ENCODE measurements around the gene STK32C.
"Not testable (repeated sequence)": the region's sequence is repeated elsewhere in the genome, so short reads cannot be mapped to it uniquely, and the experiment has no call there.

STK32C gene

DNA sequence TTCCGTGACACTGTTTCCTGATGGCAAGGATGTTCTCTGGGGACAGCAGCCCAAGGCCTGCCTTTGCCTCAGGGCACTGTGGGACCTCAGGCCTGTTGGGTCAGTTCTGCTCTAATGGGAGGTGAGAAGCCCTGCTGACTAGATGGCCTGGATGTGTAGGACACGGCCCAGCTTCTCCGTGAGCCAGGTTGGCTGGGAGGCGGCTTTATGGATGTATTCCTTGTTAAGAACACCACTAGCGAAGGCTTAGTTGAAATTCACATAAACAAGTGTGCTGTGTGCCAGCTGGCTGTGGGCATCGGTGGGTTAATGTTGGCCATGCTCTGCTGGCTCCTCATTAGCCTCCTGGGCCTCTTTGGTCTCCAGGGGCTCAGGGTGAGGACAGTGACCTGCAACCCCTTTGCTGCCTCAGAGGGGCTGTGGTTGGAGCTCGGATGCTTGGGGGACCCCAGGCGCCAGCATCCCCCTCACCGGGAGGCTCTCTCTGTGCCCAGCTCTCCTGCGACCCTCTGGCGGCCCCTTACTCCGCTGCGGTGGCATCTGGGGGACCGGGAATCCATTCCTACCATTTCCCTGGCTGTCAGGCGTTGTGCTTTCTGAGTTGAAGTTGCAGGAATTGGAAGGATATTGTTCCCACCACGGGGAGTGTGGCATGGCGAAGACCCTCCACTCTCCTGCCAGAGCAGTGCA, 143.8 kb downstream of the STK32C start:
- DNase-seq = no peak

DNA sequence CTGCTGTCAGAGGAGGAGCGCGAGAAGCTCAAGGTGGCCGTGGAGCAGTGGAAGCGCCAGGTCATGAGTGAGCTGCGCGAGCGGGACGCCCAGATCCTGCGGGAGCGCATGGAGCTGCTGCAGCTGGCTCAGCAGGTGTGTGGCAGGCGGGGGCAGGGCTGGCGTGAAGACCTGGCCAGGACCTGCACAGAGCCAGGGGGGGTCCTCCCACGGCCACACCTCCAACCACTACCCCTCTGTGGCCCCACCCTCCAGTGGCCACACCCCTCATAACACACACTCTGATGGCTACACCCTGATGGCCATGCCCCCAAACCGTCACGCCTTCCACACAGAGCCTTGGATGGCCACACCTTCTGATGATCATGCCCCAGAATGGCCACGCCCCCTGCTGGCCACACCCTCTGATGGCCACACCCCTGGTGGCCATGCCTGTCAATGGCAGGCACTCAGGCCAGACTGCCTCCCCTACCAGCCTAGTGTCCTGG, 144.4 kb downstream of the STK32C start:
- no peak for DNase-seq

DNA sequence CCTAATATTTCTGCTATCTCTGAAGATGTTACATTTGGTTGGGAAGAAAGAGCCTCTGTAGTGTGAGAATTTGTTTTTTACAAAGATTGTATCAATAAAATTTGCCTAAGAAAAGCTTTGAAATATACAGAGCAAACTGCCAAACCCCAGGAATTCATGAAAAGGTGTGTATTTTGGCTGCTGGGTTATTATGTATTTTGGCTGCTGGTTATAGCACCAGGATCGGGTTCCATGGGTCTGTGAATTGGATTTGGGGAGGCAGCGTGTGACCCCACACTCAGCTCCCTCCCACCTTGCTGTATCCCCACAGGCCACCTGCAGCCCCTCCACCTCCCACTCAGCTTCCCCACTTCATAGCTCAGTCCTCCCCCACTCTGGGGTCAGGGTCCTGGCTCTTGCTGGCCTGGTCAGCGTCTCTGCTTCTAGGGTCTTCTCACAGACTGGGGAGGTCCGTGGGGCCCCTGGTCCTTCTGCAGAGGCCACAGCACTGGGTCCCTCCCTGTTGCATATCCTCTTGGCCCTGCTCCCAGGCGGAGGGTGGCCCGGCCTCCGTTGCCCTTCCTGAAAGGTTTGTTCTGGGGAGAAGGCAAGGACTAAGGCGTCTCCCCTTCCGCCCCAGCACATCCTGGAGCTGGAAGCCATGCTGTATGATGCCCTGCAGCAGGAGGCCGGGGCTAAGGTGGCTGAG, 145.0 kb downstream of the STK32C start:
- no peak for DNase-seq

DNA sequence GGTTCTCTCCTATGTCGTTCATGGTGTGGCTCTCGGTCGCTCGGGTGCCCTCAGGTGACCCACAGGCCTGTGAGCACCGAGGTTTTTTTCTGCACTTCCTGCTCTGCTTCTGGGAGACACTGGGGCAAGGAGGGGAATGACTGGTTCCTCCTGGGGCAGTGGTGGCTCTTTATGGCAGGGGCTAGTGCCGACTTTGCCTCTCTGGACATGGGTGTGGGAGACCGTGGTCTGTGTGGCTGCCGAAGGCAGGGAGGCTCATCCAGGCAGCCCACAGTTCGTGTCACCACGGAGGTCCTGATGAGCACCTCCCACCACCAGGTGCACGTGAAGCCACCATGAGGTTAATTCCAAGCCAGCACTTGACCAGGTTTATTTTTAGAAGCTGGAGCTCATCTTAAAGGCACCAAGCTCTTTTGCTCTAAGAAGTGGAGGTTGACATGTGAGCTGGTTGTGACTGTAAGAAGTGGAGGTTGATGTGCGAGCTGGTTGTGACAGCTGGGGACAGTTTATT, 145.7 kb downstream of the STK32C start:
- no peak for DNase-seq

DNA sequence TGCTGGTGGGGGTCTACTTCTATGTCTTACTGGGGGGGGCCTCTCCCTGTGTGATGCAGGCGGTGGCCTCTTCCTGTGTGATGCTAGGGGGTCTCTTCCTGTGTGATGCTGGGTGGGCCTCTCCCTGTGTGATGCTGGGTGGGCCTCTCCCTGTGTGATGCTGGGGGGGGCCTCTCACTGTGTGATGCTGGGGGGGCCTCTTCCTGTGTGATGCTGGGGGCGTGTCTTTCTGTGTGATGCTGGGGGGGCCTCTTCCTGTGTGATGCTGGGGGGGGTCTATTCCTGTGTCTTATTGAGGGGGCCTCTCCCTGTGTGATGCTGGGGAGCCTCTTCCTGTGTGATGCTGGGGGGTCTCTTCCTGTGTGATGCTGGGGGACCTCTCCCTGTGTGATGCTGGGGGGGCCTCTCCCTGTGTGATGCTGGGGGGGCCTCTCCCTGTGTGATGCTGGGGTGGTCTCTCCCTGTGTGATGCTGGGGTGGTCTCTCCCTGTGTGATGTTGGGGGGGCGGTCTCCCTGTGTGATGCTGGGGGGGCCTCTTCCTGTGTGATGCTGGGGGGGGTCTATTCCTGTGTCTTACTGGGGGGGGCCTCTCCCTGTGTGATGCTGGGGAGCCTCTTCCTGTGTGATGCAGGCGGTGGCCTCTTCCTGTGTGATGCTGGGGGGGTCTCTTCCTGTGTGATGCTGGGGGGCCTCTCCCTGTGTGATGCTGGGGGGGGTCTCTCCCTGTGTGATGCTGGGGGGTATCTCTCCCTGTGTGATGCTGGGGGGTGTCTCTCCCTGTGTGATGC, 146.7 kb downstream of the STK32C start:
- not testable (repeated sequence) for DNase-seq

DNA sequence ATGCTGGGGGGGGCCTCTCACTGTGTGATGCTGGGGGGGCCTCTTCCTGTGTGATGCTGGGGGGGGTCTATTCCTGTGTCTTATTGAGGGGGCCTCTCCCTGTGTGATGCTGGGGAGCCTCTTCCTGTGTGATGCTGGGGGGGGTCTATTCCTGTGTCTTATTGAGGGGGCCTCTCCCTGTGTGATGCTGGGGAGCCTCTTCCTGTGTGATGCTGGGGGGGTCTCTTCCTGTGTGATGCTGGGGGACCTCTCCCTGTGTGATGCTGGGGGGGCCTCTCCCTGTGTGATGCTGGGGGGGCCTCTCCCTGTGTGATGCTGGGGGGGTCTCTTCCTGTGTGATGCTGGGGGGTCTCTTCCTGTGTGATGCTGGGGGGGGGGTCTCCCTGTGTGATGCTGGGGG, 147.5 kb downstream of the STK32C start:
- not testable (repeated sequence) for DNase-seq

DNA sequence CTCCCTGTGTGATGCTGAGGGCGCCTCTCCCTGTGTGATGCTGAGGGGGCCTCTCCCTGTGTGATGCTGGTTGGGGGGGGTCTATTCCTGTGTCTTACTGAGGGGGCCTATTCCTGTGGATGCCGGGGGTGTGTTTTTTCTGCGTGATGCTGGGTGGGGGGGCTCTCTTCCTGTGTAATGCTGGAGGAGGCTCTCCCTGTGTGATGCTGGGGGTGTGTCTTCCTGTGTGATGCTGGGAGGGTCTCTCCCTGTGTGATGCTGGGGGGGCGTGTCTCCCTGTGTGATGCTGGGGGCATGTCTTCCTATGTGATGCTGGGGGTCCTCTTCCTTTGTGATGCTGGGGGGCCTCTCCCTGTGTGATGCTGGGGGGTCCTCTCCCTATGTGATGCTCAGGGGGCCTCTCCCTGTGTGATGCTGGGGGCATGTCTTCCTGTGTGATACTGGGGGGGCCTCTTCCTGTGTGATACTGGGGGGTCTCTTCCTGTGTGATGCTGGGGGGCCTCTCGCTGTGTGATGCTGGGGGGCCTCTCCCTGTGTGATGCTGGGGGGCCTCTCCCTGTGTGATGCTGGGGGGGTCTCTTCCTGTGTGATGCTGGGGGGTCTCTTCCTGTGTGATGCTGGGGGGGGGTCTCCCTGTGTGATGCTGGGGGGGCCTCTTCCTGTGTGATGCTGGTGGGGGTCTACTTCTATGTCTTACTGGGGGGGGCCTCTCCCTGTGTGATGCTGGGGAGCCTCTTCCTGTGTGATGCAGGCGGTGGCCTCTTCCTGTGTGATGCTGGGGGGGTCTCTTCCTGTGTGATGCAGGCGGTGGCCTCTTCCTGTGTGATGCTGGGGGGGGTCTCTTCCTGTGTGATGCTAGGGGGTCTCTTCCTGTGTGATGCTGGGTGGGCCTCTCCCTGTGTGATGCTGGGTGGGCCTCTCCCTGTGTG, 148.2 kb downstream of the STK32C start:
- DNase-seq = not testable (repeated sequence)

DNA sequence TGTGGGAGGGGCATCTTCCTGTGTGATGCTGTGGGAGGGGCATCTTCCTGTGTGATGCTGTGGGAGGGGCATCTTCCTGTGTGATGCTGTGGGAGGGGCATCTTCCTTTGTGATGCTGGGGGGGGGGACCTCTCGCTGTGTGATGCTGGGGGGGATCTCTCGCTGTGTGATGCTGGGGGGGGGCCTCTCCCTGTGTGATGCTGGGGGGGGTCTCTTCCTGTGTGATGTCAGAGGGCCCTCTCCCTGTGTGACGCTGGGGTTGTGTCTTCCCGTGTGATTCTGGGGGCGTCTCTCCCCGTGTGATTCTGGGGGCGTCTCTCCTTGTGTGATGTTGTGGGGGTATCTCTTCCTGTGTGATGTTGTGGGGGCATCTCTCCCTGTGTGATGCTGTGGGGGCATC, 148.9 kb downstream of the STK32C start:
- no peak for DNase-seq

DNA sequence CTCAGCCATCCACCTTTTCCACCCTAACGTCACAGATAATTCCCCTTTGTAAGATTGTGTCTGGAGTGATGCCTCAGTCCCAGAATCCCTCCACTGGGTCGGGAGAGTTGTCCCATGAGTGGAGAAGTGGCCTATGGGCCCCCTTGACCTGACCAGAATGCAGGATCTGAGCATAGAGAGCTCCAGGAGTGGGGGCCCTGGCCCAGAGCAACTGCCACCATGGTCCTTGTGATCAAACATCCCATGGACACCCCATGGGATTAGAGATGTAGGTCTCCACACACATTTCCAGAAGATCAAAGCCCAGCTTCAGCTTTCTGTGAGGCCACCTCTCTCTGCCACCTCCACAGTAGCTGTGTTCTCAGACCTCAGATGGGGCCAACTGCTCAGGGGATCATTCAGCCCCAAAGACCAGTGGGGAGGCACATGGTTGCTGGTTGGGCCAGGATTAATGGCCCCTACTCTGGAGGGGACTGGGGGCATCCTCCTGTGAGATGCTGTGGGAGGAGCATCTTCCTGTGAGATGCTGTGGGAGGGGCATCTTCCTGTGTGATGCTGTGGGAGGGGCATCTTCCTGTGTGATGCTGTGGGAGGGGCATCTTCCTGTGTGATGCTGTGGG, 149.5 kb downstream of the STK32C start:
- DNase-seq = no peak

All from right forelimb (tissue), 1 donor.